ENCODE measurements around the gene RPLP2.

The RPLP2 gene

GRCh38 chr11:854601-855329 lies 45.0 kb downstream of the RPLP2 start:
- no peak for DNase-seq

- no peak for DNase-seq
Measured at GRCh38 chr11:855330-855674, 45.5 kb downstream of the RPLP2 start.

- DNase-seq, result no peak
Measured at GRCh38 chr11:855796-856195, 46.0 kb downstream of the RPLP2 start.

- DNase-seq, result no peak
Measured at GRCh38 chr11:856397-856796, 46.6 kb downstream of the RPLP2 start.

- no peak for DNase-seq
Measured at GRCh38 chr11:858053-858761, 48.4 kb downstream of the RPLP2 start.

- no peak for DNase-seq
Measured at GRCh38 chr11:858762-859339, 49.1 kb downstream of the RPLP2 start.

- DNase-seq, result no peak
Measured at GRCh38 chr11:859394-860131, 49.8 kb downstream of the RPLP2 start.

- no peak for DNase-seq
Measured at GRCh38 chr11:860234-861104, 50.7 kb downstream of the RPLP2 start.

GRCh38 chr11:861105-861479 lies 51.3 kb downstream of the RPLP2 start:
- no peak for DNase-seq

GRCh38 chr11:862081-862661 lies 52.4 kb downstream of the RPLP2 start:
- no peak for DNase-seq
